HG03378 (cell line): Measurements from ENCODE around the gene GPR3.
"Not testable (repeated sequence)": the region's sequence is repeated elsewhere in the genome, so short reads cannot be mapped to it uniquely, and the experiment has no call there.

Experiments used
- ATAC-seq: cut with Tn5 transposase; IDR thresholded peaks from one replicate; pipeline ENCODE4 v1.9.1; 2021; ENCODE audit warnings: mild to moderate bottlenecking, moderate library complexity; ENCODE audit not compliant: unreplicated experiment

The GPR3 gene

DNA sequence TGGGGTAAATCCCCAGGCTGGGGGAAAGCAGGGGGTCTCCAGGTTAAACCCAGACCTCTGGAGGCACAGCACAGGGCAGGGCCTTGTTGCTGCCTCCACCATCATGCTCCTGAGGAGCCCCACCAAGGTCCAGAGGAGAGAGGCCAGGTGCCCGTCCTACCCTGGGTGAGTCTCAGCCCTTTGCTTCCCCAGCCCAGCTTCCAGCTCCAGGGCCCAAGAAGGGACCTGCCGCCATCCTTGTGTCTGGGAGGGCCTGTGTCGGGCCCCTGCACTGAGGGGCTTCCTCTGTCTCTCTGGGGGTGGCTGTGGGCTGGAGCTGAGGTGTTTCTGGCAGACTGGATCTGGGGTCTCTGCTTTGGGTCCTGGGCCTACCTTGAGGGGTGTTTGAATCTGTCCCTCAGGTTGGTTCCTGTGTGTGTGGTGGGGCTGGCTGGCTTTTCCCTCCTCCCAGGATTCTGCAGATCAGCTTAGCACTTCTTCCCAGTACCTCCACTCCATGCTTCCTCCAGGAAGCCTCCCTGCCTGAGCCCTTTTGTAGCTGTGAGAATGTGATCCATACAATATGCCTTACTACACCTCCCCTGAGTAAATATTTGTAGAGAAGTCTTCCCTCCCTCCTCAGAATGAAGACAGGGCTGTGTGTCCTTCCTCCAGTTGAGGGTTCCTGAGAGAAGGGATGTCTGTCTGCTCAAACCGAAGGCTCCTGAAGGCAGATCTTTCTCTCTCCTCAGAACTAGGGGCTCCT, 6.2 kb downstream of the GPR3 start:
- ATAC-seq, result no peak

DNA sequence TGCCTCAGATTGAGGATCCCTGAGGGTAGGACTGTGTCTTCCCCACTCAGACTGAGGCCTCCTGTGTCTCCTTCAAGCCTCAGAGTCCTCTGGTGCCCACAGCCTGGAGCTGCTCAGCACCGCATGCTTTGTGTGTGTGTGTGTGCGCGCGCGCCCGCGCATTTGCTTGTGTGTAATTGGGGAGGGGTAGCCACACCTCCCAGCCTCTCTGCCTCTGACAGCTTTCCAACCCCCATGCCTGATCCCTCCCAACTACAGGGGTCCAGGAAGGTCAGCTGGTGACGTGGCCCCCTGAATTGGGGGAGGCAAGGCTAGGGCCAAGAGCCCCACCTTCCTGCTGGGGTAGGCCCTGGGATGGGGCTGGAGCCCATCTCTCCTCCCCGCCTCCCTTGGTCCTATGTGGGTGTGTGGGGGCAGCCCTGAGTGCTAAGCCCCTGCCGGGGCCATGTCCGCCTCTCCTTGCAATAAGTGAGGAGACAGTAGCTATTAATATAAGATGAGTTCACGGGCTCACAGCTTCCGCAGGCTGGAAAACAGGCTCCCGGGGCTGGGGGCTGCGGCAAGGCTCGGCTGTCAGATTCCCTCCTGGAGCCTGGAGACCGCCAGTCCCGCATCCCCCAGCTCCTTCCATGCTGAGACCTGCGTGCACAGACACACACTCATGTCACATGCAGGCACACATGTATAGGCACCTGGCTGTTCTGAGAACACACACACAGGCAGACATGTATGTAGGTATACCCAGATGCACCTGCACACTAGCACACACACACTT, 7.0 kb downstream of the GPR3 start:
- no peak for ATAC-seq

- ATAC-seq, result no peak
Measured at GRCh38 chr1:27400082-27400962, 7.9 kb downstream of the GPR3 start.

- ATAC-seq, result no peak
Measured at GRCh38 chr1:27400963-27401341, 8.5 kb downstream of the GPR3 start.

DNA sequence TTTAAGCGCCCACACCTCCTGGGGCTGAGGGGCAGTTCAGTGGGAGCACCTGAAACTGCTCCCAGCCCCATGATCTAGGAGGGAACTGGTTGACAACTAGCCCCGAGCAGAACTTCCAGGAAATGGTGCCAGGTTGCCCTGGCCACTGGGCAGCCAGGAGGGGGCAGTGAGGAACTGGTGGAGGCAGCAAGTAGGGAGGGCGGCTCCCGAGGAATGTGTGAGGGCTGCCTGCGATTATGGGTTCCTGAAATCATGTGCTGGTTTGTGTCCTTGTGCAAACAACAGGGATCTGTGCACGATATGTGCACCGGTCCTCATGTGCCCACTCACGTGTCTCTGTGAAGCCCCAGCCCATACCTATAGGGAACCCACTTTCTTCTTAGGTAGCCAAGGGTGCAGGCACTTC, 9.9 kb downstream of the GPR3 start:
- no peak for ATAC-seq

DNA sequence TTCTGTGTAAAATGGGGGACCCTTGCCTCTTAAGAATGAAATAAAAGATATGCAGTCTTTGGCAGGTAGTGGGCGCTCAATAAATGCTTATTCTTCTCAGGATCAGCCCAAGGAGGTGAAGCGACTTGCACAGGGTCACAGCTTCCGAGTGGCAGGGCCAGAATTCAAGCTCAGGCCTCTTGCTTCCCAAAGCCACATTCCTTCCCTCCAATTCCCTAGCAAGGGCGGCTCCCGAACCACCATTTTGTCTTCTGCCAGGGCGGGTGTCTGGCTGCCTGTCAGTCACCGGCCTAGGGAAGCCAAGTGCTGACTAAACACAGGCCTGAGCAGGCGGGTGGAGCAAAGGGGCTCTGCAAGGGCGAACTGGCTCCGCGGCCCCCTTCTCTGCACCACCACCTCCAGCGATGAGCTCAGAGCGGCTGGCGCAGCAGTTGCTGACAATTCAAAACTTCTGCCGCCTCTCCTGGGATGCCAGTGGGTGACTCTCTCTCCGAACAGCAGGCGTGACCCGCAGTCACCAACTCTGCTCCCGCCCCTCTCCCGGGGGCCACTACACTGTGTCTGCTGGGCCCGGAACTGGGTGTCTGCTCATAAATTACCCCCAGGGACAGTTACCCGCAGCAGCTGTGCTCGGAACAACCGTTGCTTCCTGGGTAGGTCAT, 10.8 kb downstream of the GPR3 start:
- no peak for ATAC-seq

DNA sequence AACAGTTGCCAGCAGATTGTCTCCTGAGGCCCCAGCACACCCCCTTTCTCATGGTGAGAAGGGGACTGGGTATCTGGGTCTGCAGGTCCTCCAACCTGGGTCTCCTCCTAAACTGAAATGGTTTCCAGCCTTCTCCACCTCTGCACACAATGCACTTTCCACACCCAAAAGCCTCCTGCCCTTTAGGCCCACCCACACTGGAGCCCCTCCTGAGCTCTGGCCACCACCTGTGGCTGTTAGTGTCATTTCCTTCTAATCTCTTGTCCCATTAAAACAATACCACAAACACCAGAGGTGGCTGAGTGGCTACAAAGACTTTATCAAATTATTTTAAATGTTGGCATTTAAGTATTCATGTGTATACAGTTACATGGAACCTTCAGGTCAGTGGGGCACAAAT, 11.5 kb downstream of the GPR3 start:
- no peak for ATAC-seq

DNA sequence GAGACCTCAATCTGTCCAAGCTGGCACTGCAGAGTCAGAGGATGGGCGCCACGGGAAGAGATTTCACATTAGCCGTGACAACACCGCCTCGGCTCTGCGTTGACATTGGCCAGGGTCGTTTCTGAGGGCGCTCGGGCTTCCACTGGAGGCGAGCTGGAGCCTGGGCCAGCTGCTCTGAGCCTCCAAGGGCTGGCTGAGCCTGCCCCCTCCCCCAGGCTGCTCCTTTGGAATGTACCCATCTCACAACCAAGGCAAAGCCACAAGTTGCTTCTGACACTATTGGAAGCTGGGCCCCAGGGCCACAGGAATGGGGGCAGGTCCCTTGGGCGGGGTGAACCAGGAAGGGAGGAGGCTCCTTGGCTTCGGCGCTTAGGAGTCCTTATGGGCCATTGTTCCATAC, 12.7 kb downstream of the GPR3 start:
- no peak for ATAC-seq

GRCh38 chr1:27405598-27406361, 13.4 kb downstream of the GPR3 start:
- ATAC-seq, result not testable (repeated sequence)

GRCh38 chr1:27406362-27406680, 13.9 kb downstream of the GPR3 start:
- ATAC-seq, result no peak

- not testable (repeated sequence) for ATAC-seq
Measured at GRCh38 chr1:27406791-27407190, 14.4 kb downstream of the GPR3 start.

- no peak for ATAC-seq
Measured at GRCh38 chr1:27408151-27408550, 15.7 kb downstream of the GPR3 start.

GRCh38 chr1:27409669-27410068, 17.2 kb downstream of the GPR3 start:
- ATAC-seq, result no peak

GRCh38 chr1:27410709-27411108, 18.3 kb downstream of the GPR3 start:
- no peak for ATAC-seq

DNA sequence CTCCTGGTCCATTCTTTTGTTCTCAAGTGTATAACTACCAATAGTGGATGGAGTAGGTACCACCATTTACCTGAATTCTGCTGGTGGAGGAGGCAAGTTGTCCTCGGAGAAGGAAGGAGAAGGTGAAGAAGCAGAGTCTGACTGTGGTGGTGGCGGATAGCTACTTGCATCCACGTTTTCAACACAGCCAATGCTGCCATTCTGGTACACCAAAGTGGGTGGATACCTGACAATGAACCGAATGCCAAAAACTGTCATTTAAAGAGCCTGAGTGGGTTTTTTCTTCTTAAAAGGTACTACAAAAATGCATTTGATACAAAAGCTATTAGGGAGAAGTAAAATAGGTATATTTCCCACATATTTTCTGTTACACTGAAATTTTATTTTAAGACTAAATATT, 20.1 kb downstream of the GPR3 start:
- no peak for ATAC-seq

GRCh38 chr1:27413004-27413403, 20.6 kb downstream of the GPR3 start:
- ATAC-seq, result no peak

GRCh38 chr1:27414091-27414490, 21.7 kb downstream of the GPR3 start:
- ATAC-seq, result no peak

- no peak for ATAC-seq
Measured at GRCh38 chr1:27416387-27417111, 24.1 kb downstream of the GPR3 start.

DNA sequence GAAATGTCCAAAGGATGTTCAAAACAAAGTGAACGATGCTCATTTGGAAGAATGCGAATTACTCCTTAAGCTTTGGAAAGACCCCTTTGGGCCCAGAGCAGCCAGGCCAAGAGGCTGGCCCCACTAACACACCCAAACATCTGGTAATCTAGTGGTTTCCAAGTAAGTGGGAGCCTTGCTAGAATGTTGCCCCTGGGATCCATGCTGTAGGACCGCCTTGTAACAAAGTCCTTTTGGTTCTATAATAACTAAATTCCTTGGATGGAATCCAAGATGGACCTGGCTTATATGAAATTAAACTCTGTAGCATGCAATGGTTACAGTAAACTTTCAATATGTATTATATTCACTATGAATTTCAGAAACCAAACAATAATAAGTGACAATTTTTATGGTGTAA, 25.3 kb downstream of the GPR3 start:
- ATAC-seq, result no peak
